HG03280 (cell line): ENCODE results near the gene CLEC16A.

Experiments used
- ATAC-seq: cut with Tn5 transposase; IDR thresholded peaks from one replicate; pipeline ENCODE4 v1.9.1; 2021; ENCODE audit warnings: mild to moderate bottlenecking, moderate library complexity; ENCODE audit not compliant: unreplicated experiment

Gene CLEC16A

DNA sequence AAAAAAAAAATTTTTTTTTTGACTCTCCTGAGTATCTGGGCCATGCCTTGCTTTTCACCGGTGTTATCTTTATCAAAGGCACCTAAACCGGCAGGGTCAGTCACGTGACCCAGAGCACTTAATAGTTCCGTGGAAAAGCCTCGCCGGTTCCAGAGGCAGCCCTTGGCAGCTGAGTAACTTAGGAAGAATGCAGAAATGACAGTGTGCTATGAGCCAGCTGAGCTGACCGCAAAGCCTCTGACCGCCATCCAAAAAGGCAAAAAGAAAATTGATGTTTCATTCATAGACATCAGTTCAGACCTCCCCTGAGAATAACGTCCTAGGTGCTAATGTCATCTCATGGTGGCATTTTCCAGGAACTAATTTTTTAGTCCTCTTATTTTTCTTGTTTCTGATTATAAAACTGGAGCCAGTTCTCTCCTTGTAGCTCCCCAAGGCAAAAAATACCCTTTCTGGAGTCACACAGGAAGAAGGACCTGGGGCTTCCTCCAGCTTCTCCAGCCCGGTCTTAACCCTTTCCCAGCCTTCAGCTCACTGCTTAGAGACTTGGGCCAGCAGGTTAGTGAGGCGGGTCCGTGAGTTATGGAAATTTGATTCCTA is 189.1 kb downstream of the CLEC16A start:
- ATAC-seq = no peak

DNA sequence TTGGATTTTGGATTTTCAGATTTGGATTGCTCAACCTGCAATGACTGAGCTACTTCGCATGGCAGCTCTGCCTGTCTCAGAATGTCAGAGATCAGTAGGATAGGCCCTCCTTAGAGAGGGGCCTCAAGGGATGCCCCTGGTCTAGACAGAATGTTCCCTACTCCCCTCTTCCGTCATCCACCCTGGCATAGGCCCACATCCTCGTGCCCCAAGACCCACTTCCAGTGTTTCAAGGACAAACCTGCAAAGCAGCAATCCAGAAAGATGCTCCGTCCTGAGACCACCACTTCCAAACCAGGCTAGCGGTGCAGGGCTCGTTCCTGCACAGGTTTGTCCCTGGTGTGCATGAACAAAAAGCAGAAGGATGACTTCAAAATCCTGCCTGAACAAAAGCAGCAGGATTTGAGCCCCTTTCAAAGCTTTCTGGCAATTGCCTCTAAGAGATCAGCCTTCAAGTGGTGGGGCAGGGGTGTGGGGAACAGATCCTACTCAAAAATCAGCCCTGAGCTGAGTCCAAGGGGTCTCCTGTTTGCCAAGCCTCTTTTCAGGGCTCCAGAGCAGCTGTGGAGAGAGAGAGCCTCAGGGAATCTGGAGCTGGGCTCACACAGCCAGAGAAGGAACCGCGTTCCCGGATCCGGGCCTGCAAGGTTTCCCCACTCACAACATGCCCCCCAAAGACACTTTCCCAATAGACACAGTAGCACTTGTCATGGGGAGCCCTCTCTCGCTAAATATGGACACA is 190.5 kb downstream of the CLEC16A start:
- ATAC-seq = no peak

DNA sequence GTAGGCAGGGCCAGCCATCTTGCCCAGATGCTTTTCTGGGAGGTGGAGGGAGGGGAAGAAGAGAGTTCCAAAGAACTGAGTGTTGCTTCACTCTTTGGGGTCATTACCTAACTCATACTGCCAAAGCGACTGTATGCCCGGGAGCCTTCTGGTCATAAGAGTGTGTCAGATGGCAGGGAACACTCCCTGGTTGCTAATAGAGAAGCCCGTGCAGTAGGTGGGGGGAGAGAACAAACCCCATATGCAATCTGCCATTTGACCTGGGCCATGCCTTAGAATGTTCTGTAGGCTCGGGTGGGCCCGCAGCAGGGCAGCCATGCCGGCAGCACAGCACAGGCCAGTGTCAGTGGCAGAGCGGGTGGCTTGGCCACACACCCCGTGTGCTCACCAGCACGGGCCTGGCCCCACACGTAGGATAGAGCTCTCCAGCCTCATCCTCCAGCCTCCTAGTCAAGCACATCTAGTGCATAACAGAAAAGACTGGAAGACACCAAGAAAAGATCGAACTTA is 191.2 kb downstream of the CLEC16A start:
- no peak for ATAC-seq

DNA sequence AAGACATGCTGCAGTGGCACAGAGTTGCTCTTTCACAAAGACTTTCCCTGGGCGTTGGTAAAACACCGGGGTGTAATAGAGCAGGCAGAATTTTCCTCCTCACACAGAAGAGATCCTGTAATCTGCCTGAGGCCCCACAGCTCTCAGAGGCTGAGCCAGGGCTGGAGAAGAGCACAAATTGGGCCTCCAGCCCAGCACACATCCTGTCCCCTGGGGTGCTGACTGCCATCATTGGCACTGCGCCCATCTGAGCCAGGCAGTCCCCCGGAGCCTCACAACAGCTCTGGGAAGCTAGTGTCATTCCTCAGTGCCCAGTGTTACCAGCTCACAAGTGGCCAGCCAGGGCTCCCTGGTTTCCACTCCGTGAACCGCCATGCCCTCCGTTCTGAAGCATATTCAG is 192.2 kb downstream of the CLEC16A start:
- no peak for ATAC-seq

DNA sequence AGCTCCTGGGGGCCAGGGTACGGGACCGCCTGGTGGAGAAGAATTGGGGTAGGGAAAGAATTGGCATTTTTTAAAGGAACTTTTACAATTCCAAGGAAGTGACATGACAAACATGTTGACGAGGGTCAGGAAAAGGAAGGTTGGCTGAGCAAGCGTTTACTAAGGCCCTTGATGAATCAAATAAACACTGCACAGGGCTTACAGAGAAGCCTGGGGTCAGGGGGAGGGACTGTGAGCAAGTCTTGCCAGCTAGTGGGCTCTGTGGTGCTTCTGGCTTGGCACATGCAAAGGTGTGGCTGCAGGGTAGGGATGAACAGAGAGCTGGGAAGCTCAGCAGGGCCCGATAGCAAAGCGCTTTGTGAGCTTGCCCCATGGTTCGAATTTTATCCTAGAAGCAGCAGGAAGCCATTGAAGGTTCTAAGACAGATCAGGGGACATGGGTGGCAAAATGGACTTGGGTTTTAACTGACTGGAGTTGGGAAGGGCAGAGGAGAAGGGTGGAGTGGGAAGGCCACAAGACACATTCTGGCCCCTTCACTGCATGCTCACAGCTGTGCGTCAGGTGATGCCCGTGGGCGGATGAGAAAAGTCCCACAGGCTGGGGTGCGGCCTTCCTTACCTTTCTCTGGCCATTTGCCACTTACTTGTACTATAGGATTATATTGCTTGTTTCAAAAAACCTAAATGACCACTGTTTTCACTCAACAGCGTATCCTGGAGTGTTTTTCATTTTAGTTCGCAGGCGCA is 193.8 kb downstream of the CLEC16A start:
- ATAC-seq = no peak

DNA sequence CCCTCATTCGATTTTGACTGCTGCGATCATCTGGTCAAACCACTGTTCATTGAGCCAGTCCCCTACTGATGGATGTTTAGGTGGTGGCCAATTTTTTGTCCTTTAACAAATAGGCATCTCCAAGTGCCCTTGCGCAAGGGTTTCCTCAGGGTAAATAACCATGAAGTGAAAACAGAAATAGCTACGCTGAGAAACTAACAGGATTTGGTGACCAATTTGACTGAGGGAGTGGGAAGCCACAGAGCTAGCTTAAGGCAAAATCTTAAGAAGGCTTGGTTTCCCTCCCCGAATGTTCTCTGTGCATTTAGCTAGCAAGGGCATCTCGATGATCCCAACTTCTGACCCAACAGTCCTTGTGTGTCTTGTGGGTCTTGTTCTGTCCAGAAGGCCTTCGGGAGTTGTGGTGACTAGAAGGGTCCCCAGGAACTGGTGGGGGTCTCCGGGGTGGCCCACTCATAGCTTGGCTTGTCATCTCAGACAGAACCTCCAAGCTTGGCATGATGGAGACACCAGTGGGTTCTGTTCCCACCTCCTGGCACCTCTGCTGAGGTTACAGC is 194.5 kb downstream of the CLEC16A start:
- ATAC-seq = no peak

DNA sequence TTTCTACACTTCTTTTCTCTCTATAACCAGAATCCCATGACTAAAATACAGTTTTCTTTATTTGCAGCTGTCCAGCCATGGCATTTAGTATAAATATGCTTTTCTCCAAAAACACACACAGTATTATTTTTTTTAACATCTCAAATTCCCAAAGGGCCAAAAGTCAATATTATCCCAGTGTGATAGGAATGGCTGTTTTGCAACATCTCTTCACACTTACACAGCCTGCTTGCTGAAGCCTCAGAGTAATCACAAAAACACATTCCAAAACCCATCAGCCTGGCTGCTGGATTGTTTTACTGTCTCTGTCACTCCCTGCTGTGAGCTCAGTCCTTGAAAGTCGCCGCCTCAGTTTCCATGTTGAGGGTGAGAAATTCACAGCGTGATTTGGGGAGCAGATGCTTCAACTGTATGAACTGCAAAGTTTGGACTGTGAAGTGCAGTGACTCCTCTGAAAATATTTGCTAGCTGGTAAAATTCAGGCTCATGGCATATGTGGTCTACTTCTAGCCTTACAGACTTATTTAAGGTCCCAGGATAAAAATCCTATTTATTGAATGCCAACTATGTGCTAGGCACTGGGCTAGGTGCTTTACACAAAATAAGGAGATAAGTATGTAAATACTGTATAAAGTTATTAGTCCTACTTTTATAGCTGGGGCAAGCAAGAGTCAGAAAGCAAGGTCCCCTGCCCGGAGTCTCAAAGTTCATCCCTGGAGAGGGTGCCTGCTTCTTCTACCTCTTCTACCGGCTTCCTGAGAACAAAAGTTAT is 195.1 kb downstream of the CLEC16A start:
- no peak for ATAC-seq

DNA sequence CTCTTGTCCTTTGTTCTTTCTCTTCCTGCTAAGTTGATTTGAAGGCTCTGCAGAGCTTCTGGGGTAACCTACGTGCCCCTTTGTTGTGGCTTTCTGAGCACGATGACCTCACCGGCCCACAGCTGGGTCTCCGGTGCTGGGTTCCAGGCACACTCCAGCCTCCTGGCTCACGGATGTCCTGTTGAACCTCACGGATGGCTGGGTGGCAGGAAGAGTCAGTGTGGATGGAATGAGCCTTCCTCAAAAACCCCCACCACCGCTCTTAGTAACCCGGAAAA is 195.7 kb downstream of the CLEC16A start:
- no peak for ATAC-seq

DNA sequence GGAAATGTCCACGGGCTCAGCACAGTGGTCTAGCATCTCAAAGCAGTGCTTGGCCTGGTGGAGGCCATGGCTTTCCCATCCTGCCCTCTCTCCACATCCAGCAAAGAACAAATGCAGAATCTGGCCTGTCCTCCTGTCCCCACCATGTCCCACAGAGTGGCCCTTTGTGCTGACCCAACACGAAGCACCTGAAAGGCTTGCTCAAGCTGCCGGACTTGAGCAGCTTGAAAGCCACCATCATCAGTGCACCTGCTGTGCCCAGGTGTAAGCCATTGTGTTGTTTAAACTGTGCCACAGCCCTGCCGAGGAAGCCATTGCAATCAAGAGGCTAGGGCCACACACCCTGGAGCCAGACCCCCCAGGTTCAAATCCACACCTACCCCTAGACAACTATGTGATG is 196.1 kb downstream of the CLEC16A start:
- ATAC-seq = no peak

DNA sequence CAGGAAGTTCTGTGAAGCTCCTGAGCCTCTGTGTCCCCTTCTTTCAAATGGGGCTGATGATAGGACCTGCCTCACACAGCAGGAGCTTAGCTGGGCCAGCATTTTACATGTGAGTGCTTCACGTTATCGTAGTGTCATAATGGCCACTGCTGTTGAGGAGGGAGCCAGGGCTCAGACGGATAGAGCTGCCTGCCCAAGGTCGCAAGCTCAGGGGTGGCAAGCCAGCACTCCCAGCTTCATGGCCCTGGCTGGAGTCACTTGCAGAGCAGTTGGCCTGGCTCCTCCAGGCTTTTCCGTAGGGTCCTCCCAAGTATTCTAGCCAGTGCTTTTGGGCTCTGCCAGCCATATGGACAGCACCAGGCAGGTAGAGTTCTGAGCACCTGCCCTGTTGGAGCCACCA is 196.5 kb downstream of the CLEC16A start:
- no peak for ATAC-seq

DNA sequence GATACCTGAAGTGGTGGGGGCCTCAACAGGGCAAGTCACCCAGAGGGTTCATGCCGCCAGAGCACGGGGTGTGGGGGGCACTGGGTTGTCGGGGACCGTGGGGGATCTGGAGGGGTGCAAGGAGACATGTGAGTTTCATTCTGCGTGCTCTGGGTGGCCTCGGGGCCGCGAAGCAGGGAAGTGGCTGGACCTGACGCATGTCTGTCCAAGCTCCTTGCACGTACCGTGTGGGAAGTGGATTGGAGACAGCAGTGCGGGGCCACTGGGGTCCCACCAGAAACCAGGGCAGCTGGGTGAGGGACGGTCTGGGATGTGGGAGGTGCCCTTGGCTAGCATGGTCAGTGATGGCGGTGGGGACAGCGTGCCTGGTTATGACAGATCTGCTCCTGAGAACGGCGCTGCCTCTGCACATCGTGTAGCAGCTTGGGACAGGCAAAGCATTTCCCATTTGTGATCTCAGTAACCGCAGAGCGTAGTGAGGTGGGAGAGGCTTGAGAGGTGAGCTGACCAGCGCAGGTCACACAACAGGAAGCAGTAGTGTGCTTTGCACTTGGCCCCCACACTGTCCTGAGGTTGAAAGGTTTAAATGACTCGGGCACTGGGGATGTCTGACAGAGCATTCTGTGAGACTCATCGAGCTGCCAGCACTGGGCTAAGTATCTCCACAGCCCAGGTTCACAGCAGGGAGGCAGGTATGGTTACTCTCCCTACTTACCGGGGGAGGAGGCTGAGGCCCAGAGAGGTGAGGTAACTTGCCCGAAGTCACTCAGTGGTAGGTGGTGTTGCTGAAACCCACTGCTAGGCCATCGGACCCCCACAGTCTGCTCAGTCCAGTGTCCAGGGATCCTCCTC is 197.3 kb downstream of the CLEC16A start:
- no peak for ATAC-seq

DNA sequence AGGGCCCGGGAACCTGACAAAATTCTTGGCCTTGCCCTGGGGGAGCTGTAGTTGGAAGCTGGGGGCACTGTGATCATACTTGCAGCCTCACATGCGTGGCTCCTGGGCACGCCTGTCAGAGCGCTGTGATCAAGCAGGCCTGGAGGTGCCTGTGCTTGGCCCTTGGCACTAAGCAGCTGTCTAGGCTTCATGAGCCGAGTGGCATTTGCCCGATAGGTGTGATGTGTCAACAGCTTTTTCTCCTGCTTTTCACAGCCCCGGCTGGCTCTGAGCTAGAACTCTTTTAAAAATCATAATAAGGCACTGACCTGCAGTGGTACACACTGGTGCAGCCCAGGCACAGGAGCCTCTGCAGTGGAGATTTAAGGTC is 197.9 kb downstream of the CLEC16A start:
- no peak for ATAC-seq

DNA sequence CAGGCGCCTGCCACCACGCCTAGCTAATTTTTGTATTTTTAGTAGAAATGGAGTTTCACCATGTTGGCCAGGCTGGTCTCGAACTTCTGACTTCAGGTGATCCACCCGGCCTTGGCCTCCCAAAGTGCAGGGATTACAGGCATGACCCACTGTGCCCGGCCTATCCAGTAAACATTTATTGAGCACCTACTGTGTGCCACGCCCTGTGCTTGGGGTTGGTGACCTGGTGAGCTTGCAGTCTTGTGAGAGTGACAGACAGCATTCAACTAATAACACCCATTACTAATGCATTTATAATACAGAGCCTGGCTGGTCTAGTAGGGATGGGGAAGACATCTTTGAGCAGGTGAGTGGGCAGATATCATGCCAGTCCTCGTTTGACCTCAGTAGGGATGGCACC is 198.6 kb downstream of the CLEC16A start:
- no peak for ATAC-seq

DNA sequence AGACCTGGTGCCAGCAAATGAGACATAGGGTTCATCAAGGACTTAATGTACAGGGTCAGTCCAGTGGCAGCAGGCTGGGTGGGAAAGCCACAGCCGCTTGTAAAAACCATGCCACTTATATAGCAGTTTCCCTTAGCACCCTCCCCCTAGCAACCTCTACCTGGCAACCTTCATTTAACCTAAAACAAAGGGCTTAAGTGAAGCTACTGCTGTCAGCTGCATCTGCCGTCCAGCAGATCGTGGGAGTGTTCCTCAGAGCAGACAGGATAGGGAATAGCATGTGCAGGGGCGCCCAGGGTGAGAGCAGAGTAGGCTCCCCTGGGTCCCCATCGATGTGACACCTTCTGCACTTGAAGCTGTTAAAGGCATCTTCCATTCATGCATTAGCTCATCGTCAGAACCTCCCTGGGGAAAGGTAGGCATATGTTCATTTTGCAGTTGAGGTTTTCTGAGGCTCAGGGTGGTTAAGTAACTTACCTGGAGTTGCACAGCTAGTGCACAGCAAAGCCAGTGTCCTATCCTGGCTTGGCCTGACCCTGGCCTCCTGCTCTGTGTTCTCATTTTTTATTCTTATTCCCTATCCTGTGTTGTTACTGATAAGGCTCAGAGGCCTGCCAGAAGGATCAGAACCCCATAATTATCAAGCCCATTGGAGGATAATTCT is 199.1 kb downstream of the CLEC16A start:
- ATAC-seq = no peak

DNA sequence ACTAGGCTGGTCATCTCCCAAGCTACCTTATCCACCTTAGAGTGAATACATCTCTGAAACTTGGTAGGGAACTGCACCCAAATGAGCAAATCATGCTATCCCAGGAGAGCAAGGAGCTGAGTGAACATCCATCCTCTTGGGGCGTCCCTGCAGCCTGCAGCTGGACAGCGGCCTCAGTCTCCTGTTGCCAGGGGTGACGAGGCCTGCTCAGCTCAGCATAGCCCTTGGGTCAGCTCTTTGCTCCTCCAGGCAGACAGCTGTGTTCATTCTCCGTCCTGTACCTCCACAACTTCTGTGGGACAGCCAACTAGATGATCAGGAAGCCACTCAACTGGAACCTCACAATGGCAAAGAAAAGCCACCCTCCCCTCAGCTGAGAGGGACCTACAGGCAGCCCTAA is 199.8 kb downstream of the CLEC16A start:
- no peak for ATAC-seq

DNA sequence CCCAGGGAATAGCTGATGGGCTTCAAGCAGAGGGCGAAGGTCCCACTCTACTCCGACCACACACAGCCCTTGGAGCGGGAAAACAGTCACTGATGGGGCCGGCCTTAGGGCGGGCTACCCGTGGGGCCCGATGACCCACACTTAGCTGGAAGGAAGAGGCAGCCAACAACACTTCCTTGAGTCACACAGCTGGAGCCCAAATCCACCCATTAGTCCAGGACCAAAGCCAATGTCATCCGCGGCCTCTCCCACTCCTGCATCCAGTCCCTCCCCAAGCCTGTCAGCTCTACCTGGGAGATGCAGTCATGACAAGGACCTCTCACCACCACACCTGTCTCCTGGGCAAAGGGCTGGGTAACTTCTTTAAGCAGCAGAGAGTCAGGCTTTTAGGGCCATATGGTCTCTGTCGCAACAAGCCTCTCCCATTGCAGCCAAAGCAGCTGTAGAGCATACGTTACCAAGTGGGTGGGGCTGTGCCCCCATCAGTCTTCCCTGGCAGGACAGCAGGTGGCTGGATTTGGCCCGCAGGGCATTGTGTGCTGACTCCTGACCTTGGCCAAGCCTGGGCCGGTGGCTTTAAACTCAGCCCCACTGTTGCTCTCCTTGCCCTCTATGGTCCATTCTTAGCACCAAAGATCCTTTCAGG is 200.9 kb downstream of the CLEC16A start:
- no peak for ATAC-seq

DNA sequence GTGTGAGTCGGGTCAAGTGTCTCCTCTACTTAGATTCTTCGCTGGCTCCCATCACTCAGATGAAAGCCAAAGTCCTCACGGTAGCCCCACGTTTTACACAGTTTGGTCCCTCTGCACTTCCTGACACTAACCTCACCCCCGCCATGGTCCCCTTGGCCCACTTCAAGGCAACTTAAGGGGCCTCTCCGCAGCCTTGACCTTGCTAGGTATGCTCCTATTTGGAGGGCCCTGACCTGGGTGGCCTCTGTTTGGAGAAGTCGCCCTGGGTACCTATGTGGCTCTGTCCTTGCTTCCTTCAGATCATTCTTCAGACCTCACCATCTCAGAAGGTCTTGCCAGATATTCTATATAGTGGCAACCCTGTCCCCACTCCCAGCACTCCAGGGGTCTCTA is 201.5 kb downstream of the CLEC16A start:
- no peak for ATAC-seq

DNA sequence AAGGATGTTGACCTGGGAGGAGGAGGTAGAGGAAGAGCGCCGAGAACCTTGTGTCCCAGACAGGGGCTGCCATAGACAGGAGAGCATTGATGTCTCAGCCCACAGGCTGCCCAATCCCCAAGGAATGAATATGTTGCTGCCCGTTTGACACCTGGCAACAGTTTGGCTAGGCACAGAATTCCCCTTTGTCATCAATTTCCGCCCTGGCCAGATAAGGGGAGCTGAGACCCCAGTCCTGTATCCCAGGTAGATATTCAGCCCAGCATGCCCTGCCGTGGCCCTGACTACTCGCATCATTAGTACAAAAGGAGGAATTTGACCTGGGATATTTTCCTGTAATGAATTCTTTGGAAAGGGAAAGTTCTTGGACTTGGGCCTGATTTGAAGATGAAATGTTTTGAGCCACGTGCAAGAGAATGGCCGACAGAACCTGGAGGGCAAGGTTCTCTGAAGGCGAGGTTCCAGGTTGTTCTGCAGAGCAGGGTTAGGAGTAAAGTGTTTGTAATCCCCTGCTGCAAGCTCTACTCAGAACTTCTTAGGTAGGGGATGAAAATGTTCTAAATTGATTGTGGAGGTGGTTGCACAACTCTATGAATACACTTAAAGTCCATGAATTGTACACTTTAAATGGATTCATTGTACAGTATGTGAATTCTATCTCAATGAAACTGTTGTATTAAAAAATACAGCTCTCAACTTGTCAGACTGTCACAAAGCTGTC is 202.8 kb downstream of the CLEC16A start:
- ATAC-seq = no peak
